NCI-H510A (cell line): ENCODE measurements around the gene ZFAND3.
"Not testable (repeated sequence)": the region's sequence is repeated elsewhere in the genome, so short reads cannot be mapped to it uniquely, and the experiment has no call there.

Source experiments
- DNase-seq: peaks from one replicate; lab custom pipeline; 2025; lab: John Stamatoyannopoulos, UW

The ZFAND3 gene

GRCh38 chr6:38049861-38050397 is 230.4 kb downstream of the ZFAND3 start:
- DNase-seq: not testable (repeated sequence)

- no peak for DNase-seq
These were observed 232.4 kb downstream of the ZFAND3 start for GRCh38 chr6:38051819-38052434.

GRCh38 chr6:38054527-38055202 is 235.1 kb downstream of the ZFAND3 start:
- DNase-seq: no peak

GRCh38 chr6:38055203-38055589 is 235.7 kb downstream of the ZFAND3 start:
- no peak for DNase-seq

GRCh38 chr6:38056361-38056760 is 236.8 kb downstream of the ZFAND3 start:
- DNase-seq: no peak

- no peak for DNase-seq
These were observed 238.5 kb downstream of the ZFAND3 start for GRCh38 chr6:38057994-38058393.

- DNase-seq: no peak
These were observed 242.5 kb downstream of the ZFAND3 start for GRCh38 chr6:38062066-38062465.

GRCh38 chr6:38063973-38064372 is 244.4 kb downstream of the ZFAND3 start:
- DNase-seq: no peak

- DNase-seq: no peak
These were observed 244.9 kb downstream of the ZFAND3 start for GRCh38 chr6:38064431-38064830.

- no peak for DNase-seq
These were observed 246.3 kb downstream of the ZFAND3 start for GRCh38 chr6:38065734-38066305.

GRCh38 chr6:38067263-38067980 is 247.9 kb downstream of the ZFAND3 start:
- DNase-seq: peak; percentile 17

GRCh38 chr6:38068854-38069590 is 249.5 kb downstream of the ZFAND3 start:
- no peak for DNase-seq

- no peak for DNase-seq
These were observed 258.0 kb downstream of the ZFAND3 start for GRCh38 chr6:38077488-38078030.

- no peak for DNase-seq
These were observed 259.1 kb downstream of the ZFAND3 start for GRCh38 chr6:38078671-38079070.

- no peak for DNase-seq
These were observed 259.6 kb downstream of the ZFAND3 start for GRCh38 chr6:38079107-38079506.

GRCh38 chr6:38079537-38079936 is 260.0 kb downstream of the ZFAND3 start:
- DNase-seq: no peak

GRCh38 chr6:38080360-38080759 is 260.8 kb downstream of the ZFAND3 start:
- DNase-seq: no peak

- DNase-seq: no peak
These were observed 261.4 kb downstream of the ZFAND3 start for GRCh38 chr6:38080889-38081288.

GRCh38 chr6:38085031-38085430 is 265.5 kb downstream of the ZFAND3 start:
- no peak for DNase-seq

GRCh38 chr6:38086346-38086745 is 266.8 kb downstream of the ZFAND3 start:
- no peak for DNase-seq

GRCh38 chr6:38088010-38088409 is 268.5 kb downstream of the ZFAND3 start:
- no peak for DNase-seq

GRCh38 chr6:38088829-38089228 is 269.3 kb downstream of the ZFAND3 start:
- no peak for DNase-seq
